ENCODE measurements around the gene NCOR1.
A peak's percentile ranks its signal among the peaks of the same experiment; 100 is the strongest.

NCOR1 gene

DNA sequence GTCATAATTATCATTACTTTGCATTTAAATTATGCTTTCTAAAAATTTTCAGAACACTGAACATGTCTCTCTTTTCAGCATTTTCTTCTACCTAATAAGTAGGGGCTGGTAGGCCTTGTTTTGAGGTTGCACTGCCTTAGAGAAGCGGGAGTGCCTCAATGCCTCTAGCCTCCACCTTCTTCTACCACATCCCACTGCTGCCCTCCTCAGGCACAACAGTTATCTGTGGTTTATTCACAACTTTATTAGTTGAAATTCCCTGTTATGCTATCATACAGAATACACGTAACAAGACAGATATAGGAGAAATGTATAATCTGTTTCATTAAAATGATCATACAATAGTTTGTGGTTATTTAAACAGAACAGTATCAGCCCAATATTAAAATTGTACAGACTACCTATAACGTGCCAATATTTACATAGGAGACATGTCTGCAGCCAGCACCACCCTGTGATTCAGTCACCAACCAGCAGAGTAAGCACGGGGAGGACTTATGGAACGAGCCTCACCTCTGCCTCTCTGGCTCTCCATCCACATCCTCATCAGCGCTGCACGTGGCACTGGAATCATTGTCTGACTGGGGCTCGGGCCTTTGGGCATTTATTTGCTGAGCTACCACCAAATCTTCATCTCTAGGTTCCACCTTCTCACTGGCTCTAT, 114.5 kb downstream of the NCOR1 start:
- Mint-ChIP-seq H3K9me3 (no peaks in the 10 kb centered on the region), H3K27me3 (no peaks in the 10 kb centered on the region), H3K36me3 (ENCODE audit: insufficient read depth) (peaks cover 52% of the 10 kb centered on the region), H3K27ac (ENCODE audit: low read depth) (peak overlapping the region; percentile 14), H3K4me3 (no peak overlapping the region), H3K4me1 (peaks cover 18% of the 10 kb centered on the region)
- ATAC-seq (replicated peaks; ENCODE audit: extremely low read depth, poor library complexity, severe bottlenecking) (no peak), DNase-seq (ENCODE audit: low spot score in 2 of 2) (no peak)

DNA sequence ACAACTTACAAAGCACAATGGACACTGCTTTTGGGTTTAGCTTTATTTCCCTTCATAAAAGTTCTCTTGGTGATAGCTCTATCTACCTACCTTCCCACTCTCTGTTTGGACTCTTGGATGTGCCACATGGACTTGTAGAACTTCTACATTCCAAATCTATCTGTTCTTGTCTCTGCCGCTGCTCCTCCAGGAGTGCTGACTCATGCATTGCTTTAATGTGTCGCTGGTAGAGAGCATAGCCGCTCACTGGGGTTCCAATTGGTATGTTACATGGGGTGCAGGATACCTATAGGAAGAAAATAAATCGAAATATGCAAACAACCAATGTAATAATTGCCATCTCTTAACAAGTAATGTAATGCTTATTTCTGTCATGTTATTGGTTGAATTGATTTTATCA, 123.6 kb downstream of the NCOR1 start:
- Mint-ChIP-seq H3K9me3 (no peaks in the 10 kb centered on the region), H3K4me1 (peaks cover 20% of the 10 kb centered on the region), H3K4me3 (no peak overlapping the region), H3K27me3 (no peaks in the 10 kb centered on the region), H3K36me3 (ENCODE audit: insufficient read depth) (peaks cover 32% of the 10 kb centered on the region), H3K27ac (ENCODE audit: low read depth) (no peak overlapping the region)
- no peak for DNase-seq (ENCODE audit: low spot score in 2 of 2)
- no peak for ATAC-seq (replicated peaks; ENCODE audit: extremely low read depth, poor library complexity, severe bottlenecking)

GRCh38 chr17:16086957-16087356, 128.4 kb downstream of the NCOR1 start:
- peaks cover 33% of the 10 kb centered on the region for H3K4me1 Mint-ChIP-seq
- ATAC-seq (replicated peaks; ENCODE audit: extremely low read depth, poor library complexity, severe bottlenecking) (no peak), DNase-seq (ENCODE audit: low spot score in 2 of 2) (no peak)
- peak overlapping the region; percentile 74 for H3K27ac Mint-ChIP-seq (ENCODE audit: low read depth)
- peaks cover 30% of the 10 kb centered on the region for H3K36me3 Mint-ChIP-seq (ENCODE audit: insufficient read depth)
- no peak overlapping the region for H3K4me3 Mint-ChIP-seq
- H3K27me3 Mint-ChIP-seq: no peaks in the 10 kb centered on the region
- no peaks in the 10 kb centered on the region for H3K9me3 Mint-ChIP-seq

- H3K27me3 Mint-ChIP-seq: no peaks in the 10 kb centered on the region
- peaks cover 28% of the 10 kb centered on the region for H3K4me1 Mint-ChIP-seq
- ATAC-seq (replicated peaks; ENCODE audit: extremely low read depth, poor library complexity, severe bottlenecking) (no peak), DNase-seq (ENCODE audit: low spot score in 2 of 2) (no peak)
- H3K4me3 Mint-ChIP-seq: no peak overlapping the region
- peak overlapping the region; percentile 74 for H3K27ac Mint-ChIP-seq (ENCODE audit: low read depth)
- H3K36me3 Mint-ChIP-seq (ENCODE audit: insufficient read depth): peaks cover 34% of the 10 kb centered on the region
- no peaks in the 10 kb centered on the region for H3K9me3 Mint-ChIP-seq
These were observed 130.2 kb downstream of the NCOR1 start for GRCh38 chr17:16085066-16085699.

DNA sequence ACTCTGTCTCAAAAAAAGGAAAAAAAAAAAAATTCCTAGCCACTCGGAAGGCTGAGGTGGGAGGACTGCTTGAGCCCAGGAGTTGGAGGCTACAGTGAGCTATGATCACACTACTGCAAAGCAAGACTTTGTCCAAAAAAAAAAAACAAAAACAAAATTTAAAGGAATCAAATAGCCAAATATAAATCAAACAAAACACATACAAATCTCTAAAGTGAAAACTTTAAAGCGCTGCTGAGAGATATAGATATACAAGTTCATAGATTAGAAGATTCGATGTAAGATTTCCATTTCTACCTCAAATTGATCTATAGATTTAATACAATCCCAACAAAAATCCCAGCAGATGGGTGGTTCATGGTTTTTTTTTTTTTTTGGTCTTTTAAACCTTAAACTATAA, 132.1 kb downstream of the NCOR1 start:
- H3K36me3 Mint-ChIP-seq (ENCODE audit: insufficient read depth): peaks cover 52% of the 10 kb centered on the region
- DNase-seq (ENCODE audit: low spot score in 2 of 2) (no peak), ATAC-seq (replicated peaks; ENCODE audit: extremely low read depth, poor library complexity, severe bottlenecking) (no peak)
- peaks cover 23% of the 10 kb centered on the region for H3K4me1 Mint-ChIP-seq
- no peak overlapping the region for H3K27ac Mint-ChIP-seq (ENCODE audit: low read depth)
- no peaks in the 10 kb centered on the region for H3K9me3 Mint-ChIP-seq
- no peaks in the 10 kb centered on the region for H3K27me3 Mint-ChIP-seq
- H3K4me3 Mint-ChIP-seq: no peak overlapping the region

GRCh38 chr17:16081507-16082087, 133.7 kb downstream of the NCOR1 start:
- ATAC-seq (replicated peaks; ENCODE audit: extremely low read depth, poor library complexity, severe bottlenecking): no peak

GRCh38 chr17:16080366-16080765, 135.0 kb downstream of the NCOR1 start:
- Mint-ChIP-seq H3K36me3 (ENCODE audit: insufficient read depth) (peaks cover 63% of the 10 kb centered on the region), H3K27ac (ENCODE audit: low read depth) (no peak overlapping the region)

More at GRCh38 chr17:16081507-16082087, 133.7 kb downstream of the NCOR1 start:
- Mint-ChIP-seq H3K27ac (ENCODE audit: low read depth) (no peak overlapping the region), H3K9me3 (no peaks in the 10 kb centered on the region), H3K4me1 (peaks cover 17% of the 10 kb centered on the region), H3K27me3 (no peaks in the 10 kb centered on the region), H3K36me3 (ENCODE audit: insufficient read depth) (peaks cover 61% of the 10 kb centered on the region), H3K4me3 (no peak overlapping the region)
- no peak for DNase-seq (ENCODE audit: low spot score in 2 of 2)

GRCh38 chr17:16075949-16076348, 139.4 kb downstream of the NCOR1 start:
- peaks cover 5% of the 10 kb centered on the region for H3K4me1 Mint-ChIP-seq
- no peaks in the 10 kb centered on the region for H3K9me3 Mint-ChIP-seq
- no peak for DNase-seq (ENCODE audit: low spot score in 2 of 2)
- H3K27ac Mint-ChIP-seq (ENCODE audit: low read depth): no peak overlapping the region
- H3K36me3 Mint-ChIP-seq (ENCODE audit: insufficient read depth): peaks cover 62% of the 10 kb centered on the region
- H3K4me3 Mint-ChIP-seq: no peak overlapping the region
- H3K27me3 Mint-ChIP-seq: no peaks in the 10 kb centered on the region
- no peak for ATAC-seq (replicated peaks; ENCODE audit: extremely low read depth, poor library complexity, severe bottlenecking)

More at GRCh38 chr17:16080366-16080765, 135.0 kb downstream of the NCOR1 start:
- Mint-ChIP-seq H3K4me3 (no peak overlapping the region), H3K4me1 (peaks cover 11% of the 10 kb centered on the region), H3K27me3 (no peaks in the 10 kb centered on the region), H3K9me3 (no peaks in the 10 kb centered on the region)
- no peak for DNase-seq (ENCODE audit: low spot score in 2 of 2)
- ATAC-seq (replicated peaks; ENCODE audit: extremely low read depth, poor library complexity, severe bottlenecking): no peak

GRCh38 chr17:16074423-16074822, 140.9 kb downstream of the NCOR1 start:
- Mint-ChIP-seq H3K36me3 (ENCODE audit: insufficient read depth) (peaks cover 64% of the 10 kb centered on the region), H3K27ac (ENCODE audit: low read depth) (no peak overlapping the region), H3K9me3 (no peaks in the 10 kb centered on the region), H3K4me1 (peaks cover 5% of the 10 kb centered on the region), H3K27me3 (no peaks in the 10 kb centered on the region), H3K4me3 (no peak overlapping the region)
- ATAC-seq (replicated peaks; ENCODE audit: extremely low read depth, poor library complexity, severe bottlenecking) (no peak), DNase-seq (ENCODE audit: low spot score in 2 of 2) (no peak)

DNA sequence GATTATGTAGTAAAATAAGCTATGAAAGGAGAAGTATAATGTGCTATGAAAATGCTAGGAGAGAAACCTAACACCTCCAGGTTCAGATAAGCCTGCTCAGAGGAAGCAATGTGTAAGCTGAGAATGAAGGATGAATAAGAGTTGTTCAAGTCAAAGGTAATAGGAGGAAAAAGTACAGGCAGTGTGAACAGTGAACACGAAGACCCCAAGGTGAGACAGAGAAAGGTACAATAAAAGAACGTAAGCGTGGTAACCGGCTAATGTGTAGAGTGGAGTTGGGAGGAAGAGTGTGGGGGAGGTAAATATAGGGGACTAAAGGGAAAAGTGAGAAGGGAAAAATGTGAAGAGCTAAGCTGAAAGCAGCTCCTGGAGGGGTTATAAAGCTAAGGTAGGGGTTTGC, 141.5 kb downstream of the NCOR1 start:
- no peak overlapping the region for H3K27ac Mint-ChIP-seq (ENCODE audit: low read depth)
- peaks cover 5% of the 10 kb centered on the region for H3K4me1 Mint-ChIP-seq
- H3K9me3 Mint-ChIP-seq: no peaks in the 10 kb centered on the region
- peaks cover 61% of the 10 kb centered on the region for H3K36me3 Mint-ChIP-seq (ENCODE audit: insufficient read depth)
- ATAC-seq (replicated peaks; ENCODE audit: extremely low read depth, poor library complexity, severe bottlenecking) (no peak), DNase-seq (ENCODE audit: low spot score in 2 of 2) (no peak)
- H3K4me3 Mint-ChIP-seq: no peak overlapping the region
- no peaks in the 10 kb centered on the region for H3K27me3 Mint-ChIP-seq

DNA sequence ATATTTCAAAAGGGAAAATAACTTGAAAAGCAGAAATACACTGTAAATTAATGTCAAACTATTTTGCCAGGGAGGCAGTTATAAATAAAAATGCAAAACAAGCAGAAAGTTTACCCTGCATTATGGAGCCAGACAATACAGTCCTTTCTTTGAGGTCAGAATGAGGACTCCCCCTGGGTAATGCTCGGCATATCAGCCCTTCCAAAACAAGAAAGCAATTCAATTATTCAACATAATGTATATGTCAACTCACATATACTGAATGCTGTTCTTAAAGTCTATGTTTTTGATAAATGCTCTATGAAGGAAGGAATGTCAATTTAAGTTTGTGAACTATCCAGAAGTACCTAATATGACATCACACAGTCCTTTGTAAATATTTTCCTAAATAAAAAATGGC, 143.3 kb downstream of the NCOR1 start:
- DNase-seq (ENCODE audit: low spot score in 2 of 2) (no peak), ATAC-seq (replicated peaks; ENCODE audit: extremely low read depth, poor library complexity, severe bottlenecking) (no peak)
- peaks cover 61% of the 10 kb centered on the region for H3K36me3 Mint-ChIP-seq (ENCODE audit: insufficient read depth)
- H3K4me3 Mint-ChIP-seq: no peak overlapping the region
- peaks cover 5% of the 10 kb centered on the region for H3K4me1 Mint-ChIP-seq
- H3K9me3 Mint-ChIP-seq: no peaks in the 10 kb centered on the region
- H3K27ac Mint-ChIP-seq (ENCODE audit: low read depth): peak overlapping the region; percentile 77
- no peaks in the 10 kb centered on the region for H3K27me3 Mint-ChIP-seq

- no peaks in the 10 kb centered on the region for H3K9me3 Mint-ChIP-seq
- no peak for ATAC-seq (replicated peaks; ENCODE audit: extremely low read depth, poor library complexity, severe bottlenecking)
- H3K36me3 Mint-ChIP-seq (ENCODE audit: insufficient read depth): peaks cover 68% of the 10 kb centered on the region
- no peaks in the 10 kb centered on the region for H3K4me1 Mint-ChIP-seq
- no peak overlapping the region for H3K4me3 Mint-ChIP-seq
- peak overlapping the region; percentile 11 for H3K27ac Mint-ChIP-seq (ENCODE audit: low read depth)
- DNase-seq (ENCODE audit: low spot score in 2 of 2): no peak
- H3K27me3 Mint-ChIP-seq: no peaks in the 10 kb centered on the region
These were observed 147.0 kb downstream of the NCOR1 start for GRCh38 chr17:16068323-16068722.

DNA sequence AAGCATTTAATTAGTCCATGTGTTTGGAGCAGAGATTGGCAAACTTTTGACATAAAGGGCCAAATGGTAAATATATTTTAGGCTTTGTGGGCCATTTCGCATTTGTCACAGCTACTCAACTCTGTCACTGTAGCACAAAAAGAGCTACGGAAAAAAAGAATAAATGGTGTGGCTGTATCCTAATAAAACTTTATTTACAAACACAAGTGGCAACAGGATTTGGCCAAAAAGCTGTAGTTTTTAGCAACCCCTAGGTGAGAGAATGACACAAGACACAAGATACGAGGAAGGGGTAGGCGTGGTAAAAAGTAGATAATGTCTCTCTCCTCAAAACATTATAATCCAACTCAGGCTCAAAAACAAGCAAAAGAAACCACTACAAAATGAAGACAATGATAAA, 149.2 kb downstream of the NCOR1 start:
- no peak for ATAC-seq (replicated peaks; ENCODE audit: extremely low read depth, poor library complexity, severe bottlenecking)
- Mint-ChIP-seq H3K9me3 (no peaks in the 10 kb centered on the region), H3K4me1 (no peaks in the 10 kb centered on the region), H3K4me3 (no peak overlapping the region), H3K27me3 (no peaks in the 10 kb centered on the region), H3K27ac (ENCODE audit: low read depth) (no peak overlapping the region), H3K36me3 (ENCODE audit: insufficient read depth) (peaks cover 78% of the 10 kb centered on the region)
- no peak for DNase-seq (ENCODE audit: low spot score in 2 of 2)
